RWPE1 (cell line): ENCODE data around the gene GFRA1.
"Not testable (repeated sequence)": the region's sequence is repeated elsewhere in the genome, so short reads cannot be mapped to it uniquely, and the experiment has no call there.

Experiments
- CTCF ChIA-PET: fragments of 350-600 bp; sonication (Branson Sonifier 250); formaldehyde crosslinking; extraction: SDS; loops from one replicate; lab custom pipeline; 2021; lab: Yijun Ruan, JAX
- POLR2A ChIA-PET: fragments of 400-600 bp; formaldehyde crosslinking; extraction: SDS; loops from one replicate; lab custom pipeline; 2020; ENCODE audit warnings: antibody characterized with exemption; ENCODE audit not compliant: low non-redundant PET; lab: Yijun Ruan, JAX
- DNase-seq: peaks from one replicate; pipeline ENCODE4 v3.0.0; 2012; ENCODE audit warnings: low spot score
- H3K27ac ChIP-seq: fragments of 450-650 bp; 2 replicates; pipeline ENCODE4 v1.5.1; 2017
- CTCF ChIP-seq: fragments of 450-650 bp; conservative IDR thresholded peaks from 2 replicates; pipeline ENCODE4 v1.5.1; 2017; ENCODE audit warnings: low read depth, mild to moderate bottlenecking

Gene GFRA1

GRCh38 chr10:116168745-116169144 lies 104.3 kb downstream of the GFRA1 start:
- H3K27ac ChIP-seq: no peak overlapping the region
- CTCF ChIA-PET: interaction anchor here (0.6 to 0.9 kb wide), 2 partner anchors 13 to 88 kb away, joined by 3 to 4 read pairs; no protein-coding TSS in a partner anchor

GRCh38 chr10:116168329-116168728 lies 104.7 kb downstream of the GFRA1 start:
- TF ChIP-seq CTCF: no peak
- no peak overlapping the region for H3K27ac ChIP-seq
- ChIA-PET POLR2A (no interaction called here), CTCF (interaction anchor here (0.6 kb wide), 1 partner anchor 87 kb away, joined by 4 read pairs; no protein-coding TSS in a partner anchor)
- DNase-seq: no peak

More at GRCh38 chr10:116168745-116169144, 104.3 kb downstream of the GFRA1 start:
- POLR2A ChIA-PET: no interaction called here
- TF ChIP-seq CTCF: no peak
- no peak for DNase-seq

DNA sequence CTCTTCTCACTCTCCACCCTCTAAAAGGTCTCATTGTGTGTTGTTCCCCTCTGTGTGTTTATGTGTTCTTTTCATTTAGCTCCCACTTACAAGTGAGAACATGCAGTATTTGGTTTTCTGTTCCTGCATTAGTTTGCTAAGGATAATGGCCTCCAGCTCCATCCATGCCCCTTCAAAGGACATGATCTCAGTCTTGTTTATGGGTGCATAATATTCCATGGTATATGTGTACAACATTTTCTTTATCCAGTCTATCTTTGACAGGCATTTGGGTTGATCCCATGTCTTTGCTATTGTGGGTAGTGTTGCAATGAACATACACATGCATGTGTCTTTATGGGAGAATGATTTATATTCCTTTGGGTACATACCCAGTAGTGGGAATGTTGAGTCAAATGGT lies 107.1 kb downstream of the GFRA1 start:
- H3K27ac ChIP-seq, DNase-seq, POLR2A ChIA-PET: not testable (repeated sequence)
- CTCF ChIA-PET: interaction anchor here (0.6 kb wide), 2 partner anchors 334 to 1782 kb away, joined by 3 read pairs; no protein-coding TSS in a partner anchor

DNA sequence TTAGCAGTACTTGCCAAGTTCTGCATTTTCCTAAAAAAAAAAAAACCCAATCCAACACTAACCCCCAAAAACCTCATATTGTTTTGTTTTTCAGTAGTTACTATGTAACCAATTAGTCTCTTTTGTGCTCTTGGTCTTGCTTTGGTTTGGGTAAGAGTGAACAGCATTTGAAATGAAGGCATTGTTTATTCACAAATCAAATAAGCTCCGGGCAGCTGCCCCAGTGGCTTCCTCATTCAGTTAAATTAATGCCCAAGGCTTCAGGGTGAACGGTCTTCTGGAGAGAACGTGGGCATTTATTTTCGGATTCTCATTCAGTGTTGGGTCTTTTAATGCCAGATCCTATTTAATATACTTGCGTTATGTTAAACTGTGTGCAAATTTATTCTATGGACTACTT lies 108.7 kb downstream of the GFRA1 start:
- DNase-seq: no peak
- TF ChIP-seq CTCF: no peak
- ChIA-PET POLR2A (no interaction called here), CTCF (interaction anchor here (0.7 kb wide), 1 partner anchor 305 kb away, joined by 3 read pairs; no protein-coding TSS in a partner anchor)
- H3K27ac ChIP-seq: no peak overlapping the region

DNA sequence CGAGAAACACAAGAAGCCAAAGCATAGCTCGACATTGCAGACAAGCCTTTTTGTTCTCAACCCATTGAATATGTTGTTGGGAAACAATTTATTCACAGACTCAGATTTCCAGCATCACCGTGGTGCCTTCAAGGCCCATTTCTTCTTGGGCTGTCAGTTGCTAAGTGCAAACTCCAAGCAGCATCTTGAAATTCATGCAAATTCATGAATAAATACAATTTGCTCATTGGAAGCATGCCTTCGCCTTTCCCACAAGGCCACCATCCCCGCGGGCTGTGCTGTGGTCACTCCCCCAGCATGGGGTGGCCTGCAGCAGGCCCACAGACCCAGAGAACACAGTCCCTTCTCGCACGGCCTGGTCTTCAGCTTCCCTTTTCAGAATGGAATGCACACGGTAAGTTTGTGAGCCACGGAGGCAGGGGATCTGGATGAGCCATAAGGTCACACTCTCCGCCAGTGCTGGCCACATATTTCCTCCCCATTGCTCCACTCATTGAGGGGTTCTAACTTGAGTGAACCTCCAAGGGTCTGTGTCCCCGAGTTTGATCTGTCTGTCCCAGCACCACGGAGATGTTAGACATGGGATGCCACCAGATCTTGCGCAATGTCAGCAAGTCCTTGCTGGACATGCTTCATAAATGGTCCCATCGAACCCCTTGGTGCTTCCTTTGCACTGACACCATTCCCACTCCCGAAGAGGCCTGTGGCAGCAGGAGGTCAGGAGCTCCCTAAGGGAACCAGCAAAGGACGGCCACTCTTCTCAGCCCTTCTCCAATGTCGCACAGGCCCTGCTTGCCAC lies 109.5 kb downstream of the GFRA1 start:
- no peak overlapping the region for H3K27ac ChIP-seq
- no peak for TF ChIP-seq CTCF
- ChIA-PET CTCF (no interaction called here), POLR2A (no interaction called here)
- DNase-seq: no peak

DNA sequence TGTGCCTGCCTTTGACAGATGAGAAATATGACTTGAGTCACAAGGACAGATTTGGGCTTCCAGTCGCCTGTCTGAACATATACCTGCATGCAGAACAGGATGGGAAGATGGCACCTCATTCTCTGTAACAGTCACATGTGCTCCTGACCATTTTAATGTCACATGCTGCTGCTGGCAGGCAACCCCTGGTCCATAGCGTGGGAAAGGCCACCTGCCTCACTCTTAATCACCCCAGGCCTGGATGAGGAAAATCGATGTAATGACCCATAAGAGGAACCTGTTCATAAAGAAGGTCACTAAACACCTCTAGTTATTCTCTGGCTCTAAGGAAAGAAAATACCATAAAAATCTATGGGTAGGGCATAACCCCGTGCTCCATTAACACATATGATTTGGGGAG lies 110.2 kb downstream of the GFRA1 start:
- no peak overlapping the region for H3K27ac ChIP-seq
- ChIA-PET CTCF (no interaction called here), POLR2A (no interaction called here)
- TF ChIP-seq CTCF: no peak
- DNase-seq: no peak

DNA sequence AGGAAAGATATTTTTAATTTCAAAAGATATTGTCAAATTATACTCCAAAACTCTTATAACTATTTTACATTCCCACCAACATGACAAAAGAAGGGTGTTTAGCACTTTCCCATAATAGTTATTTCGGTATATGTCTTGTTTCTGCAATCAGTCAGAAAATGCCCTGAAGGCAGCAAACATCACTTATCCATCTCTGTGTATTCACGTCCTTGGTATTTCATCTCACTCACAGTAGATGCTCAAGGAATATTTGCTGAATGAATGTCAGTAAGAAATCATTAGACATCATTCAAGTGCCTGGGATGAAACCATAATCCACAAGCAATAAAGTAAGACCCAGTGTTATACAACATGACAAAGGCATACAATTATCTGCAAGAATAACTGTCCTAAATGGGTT lies 112.7 kb downstream of the GFRA1 start:
- DNase-seq: no peak
- no peak overlapping the region for H3K27ac ChIP-seq
- ChIA-PET CTCF (no interaction called here), POLR2A (no interaction called here)
- no peak for TF ChIP-seq CTCF
